H1 (cell line): ENCODE measurements around the gene DCDC2.

ENCODE experiments used
- CEBPB ChIP-seq: IDR thresholded peaks from 2 replicates; pipeline ENCODE4 v1.6.1; 2012; ENCODE audit warnings: low read depth, low read length
- EP300 ChIP-seq, 2 experiments: IDR thresholded peaks; 1 replicate in 1 of 2; 2 replicates in 1 of 2; pipeline ENCODE4 v1.6.1; 2011 to 2012; ENCODE audit warnings: low read depth in 2 of 2, low read length in 2 of 2, mild to moderate bottlenecking in 2 of 2, borderline replicate concordance in 1 of 2, inconsistent platforms in 1 of 2, moderate library complexity in 1 of 2
- GABPA ChIP-seq: IDR thresholded peaks from 2 replicates; pipeline ENCODE4 v1.6.1; 2011; ENCODE audit warnings: mild to moderate bottlenecking, low read length, moderate library complexity, borderline replicate concordance; ENCODE audit not compliant: insufficient read depth
- GTF2F1 ChIP-seq: IDR thresholded peaks from 2 replicates; pipeline ENCODE4 v1.6.1; 2012; ENCODE audit warnings: low read depth, low read length, improper control_type of control experiment, borderline replicate concordance
- JUN ChIP-seq: IDR thresholded peaks from 2 replicates; pipeline ENCODE4 v1.6.1; 2011; ENCODE audit warnings: low read depth, mild to moderate bottlenecking, improper control_type of control experiment, low read length
- KDM4A ChIP-seq: IDR thresholded peaks from one replicate; pipeline ENCODE4 v1.7.1; 2012; ENCODE audit warnings: low read depth, mild to moderate bottlenecking, moderate library complexity, low read length, inconsistent platforms; ENCODE audit not compliant: severe bottlenecking
- MAFK ChIP-seq: IDR thresholded peaks from 2 replicates; pipeline ENCODE4 v1.6.1; 2012; ENCODE audit warnings: low read depth, mild to moderate bottlenecking, improper control_type of control experiment, low read length
- POLR2A ChIP-seq, 2 experiments: IDR thresholded peaks; 1 replicate in 1 of 2; 2 replicates in 1 of 2; pipeline ENCODE4 v1.6.1; 2011; ENCODE audit warnings: low read depth in 2 of 2, low read length in 2 of 2, mild to moderate bottlenecking in 2 of 2; ENCODE audit errors: control extremely low read depth in 1 of 2
- POLR2AphosphoS5 ChIP-seq: IDR thresholded peaks from 2 replicates; pipeline ENCODE4 v1.6.1; 2011; ENCODE audit warnings: low read depth, low read length
- RAD21 ChIP-seq, 2 experiments: IDR thresholded peaks in 1 of 2; conservative IDR thresholded peaks in 1 of 2; 2 replicates each; pipeline ENCODE4 v1.6.1; 2011; ENCODE audit warnings: low read depth in 2 of 2, low read length in 2 of 2, improper control_type of control experiment in 1 of 2, inconsistent platforms in 1 of 2, mild to moderate bottlenecking in 1 of 2, moderate library complexity in 1 of 2
- RXRA ChIP-seq: IDR thresholded peaks from 2 replicates; pipeline ENCODE4 v1.6.1; 2011; ENCODE audit warnings: low read depth, mild to moderate bottlenecking, low read length, moderate library complexity; ENCODE audit not compliant: insufficient read depth
- TF ChIP-seq, protein P1 (sequence below), 3 experiments: IDR thresholded peaks; 1 replicate in 2 of 3; 2 replicates in 1 of 3; pipeline versions ENCODE4 v1.5.1 to v1.6.1; 2011; ENCODE audit warnings: low read length in 3 of 3, mild to moderate bottlenecking in 3 of 3, inconsistent platforms in 2 of 3, low read depth in 1 of 3, moderate library complexity in 1 of 3; ENCODE audit not compliant: insufficient read depth in 1 of 3; ENCODE audit errors: control extremely low read depth in 1 of 3
- TF ChIP-seq, protein P2 (sequence below): IDR thresholded peaks from 2 replicates; pipeline ENCODE4 v1.6.1; 2012; ENCODE audit warnings: inconsistent platforms

DNA sequence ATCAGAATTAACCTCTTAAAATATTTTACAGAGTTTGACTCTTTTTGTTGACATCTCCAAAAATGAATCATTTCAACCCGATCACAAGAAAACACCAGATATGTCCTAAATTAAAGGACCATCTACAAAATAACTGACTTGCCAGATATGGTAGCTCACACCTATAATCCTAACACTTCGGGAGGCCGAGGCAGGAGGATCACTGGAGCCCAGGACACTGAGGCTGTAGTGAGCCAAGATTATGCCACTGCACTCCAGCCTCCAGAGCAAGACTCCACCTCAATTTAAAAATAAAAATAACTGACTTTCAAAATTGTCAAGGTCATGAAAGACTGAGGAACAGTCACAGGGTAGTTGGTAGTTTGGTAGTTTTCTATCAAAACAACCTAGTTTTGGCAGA, 34.9 kb downstream of the DCDC2 start:
- TF ChIP-seq POLR2AphosphoS5 (no peak), GTF2F1 (no peak), CEBPB (no peak), POLR2A (IDR thresholded peaks at IDR 0.05; ENCODE audit: control extremely low read depth in 1 of 2, low read depth in 2 of 2, low read length in 2 of 2) (no peak), KDM4A (no peak), RXRA (no peak), MAFK (no peak), JUN (no peak), EP300 (IDR thresholded peaks at IDR 0.05; ENCODE audit: borderline replicate concordance in 1 of 2, low read depth in 2 of 2, low read length in 2 of 2) (no peak), RAD21 (IDR thresholded peaks at IDR 0.05 in 1 of 2, conservative IDR thresholded peaks at IDR 0.05 in 1 of 2; ENCODE audit: low read depth in 2 of 2, low read length in 2 of 2) (no peak), GABPA (no peak)
- TF ChIP-seq, protein P1, sequence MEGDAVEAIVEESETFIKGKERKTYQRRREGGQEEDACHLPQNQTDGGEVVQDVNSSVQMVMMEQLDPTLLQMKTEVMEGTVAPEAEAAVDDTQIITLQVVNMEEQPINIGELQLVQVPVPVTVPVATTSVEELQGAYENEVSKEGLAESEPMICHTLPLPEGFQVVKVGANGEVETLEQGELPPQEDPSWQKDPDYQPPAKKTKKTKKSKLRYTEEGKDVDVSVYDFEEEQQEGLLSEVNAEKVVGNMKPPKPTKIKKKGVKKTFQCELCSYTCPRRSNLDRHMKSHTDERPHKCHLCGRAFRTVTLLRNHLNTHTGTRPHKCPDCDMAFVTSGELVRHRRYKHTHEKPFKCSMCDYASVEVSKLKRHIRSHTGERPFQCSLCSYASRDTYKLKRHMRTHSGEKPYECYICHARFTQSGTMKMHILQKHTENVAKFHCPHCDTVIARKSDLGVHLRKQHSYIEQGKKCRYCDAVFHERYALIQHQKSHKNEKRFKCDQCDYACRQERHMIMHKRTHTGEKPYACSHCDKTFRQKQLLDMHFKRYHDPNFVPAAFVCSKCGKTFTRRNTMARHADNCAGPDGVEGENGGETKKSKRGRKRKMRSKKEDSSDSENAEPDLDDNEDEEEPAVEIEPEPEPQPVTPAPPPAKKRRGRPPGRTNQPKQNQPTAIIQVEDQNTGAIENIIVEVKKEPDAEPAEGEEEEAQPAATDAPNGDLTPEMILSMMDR (IDR thresholded peaks at IDR 0.05; ENCODE audit: control extremely low read depth in 1 of 3, insufficient read depth in 1 of 3, low read depth in 1 of 3, low read length in 3 of 3) = no peak
- TF ChIP-seq, protein P2, sequence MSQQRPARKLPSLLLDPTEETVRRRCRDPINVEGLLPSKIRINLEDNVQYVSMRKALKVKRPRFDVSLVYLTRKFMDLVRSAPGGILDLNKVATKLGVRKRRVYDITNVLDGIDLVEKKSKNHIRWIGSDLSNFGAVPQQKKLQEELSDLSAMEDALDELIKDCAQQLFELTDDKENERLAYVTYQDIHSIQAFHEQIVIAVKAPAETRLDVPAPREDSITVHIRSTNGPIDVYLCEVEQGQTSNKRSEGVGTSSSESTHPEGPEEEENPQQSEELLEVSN = no peak
